ENCODE data around the gene TADA3. TPM values are rescaled to one million over a fixed set of nuclear protein-coding genes. Genes with fewer than 3 reads are reported as not detected.
A peak's percentile ranks its signal among the peaks of the same experiment; 100 is the strongest.

The TADA3 gene, protein sequence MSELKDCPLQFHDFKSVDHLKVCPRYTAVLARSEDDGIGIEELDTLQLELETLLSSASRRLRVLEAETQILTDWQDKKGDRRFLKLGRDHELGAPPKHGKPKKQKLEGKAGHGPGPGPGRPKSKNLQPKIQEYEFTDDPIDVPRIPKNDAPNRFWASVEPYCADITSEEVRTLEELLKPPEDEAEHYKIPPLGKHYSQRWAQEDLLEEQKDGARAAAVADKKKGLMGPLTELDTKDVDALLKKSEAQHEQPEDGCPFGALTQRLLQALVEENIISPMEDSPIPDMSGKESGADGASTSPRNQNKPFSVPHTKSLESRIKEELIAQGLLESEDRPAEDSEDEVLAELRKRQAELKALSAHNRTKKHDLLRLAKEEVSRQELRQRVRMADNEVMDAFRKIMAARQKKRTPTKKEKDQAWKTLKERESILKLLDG
- total RNA-seq: 10 to 100 TPM; 38.0 to 63.6 (median 55.7) TPM

DNA sequence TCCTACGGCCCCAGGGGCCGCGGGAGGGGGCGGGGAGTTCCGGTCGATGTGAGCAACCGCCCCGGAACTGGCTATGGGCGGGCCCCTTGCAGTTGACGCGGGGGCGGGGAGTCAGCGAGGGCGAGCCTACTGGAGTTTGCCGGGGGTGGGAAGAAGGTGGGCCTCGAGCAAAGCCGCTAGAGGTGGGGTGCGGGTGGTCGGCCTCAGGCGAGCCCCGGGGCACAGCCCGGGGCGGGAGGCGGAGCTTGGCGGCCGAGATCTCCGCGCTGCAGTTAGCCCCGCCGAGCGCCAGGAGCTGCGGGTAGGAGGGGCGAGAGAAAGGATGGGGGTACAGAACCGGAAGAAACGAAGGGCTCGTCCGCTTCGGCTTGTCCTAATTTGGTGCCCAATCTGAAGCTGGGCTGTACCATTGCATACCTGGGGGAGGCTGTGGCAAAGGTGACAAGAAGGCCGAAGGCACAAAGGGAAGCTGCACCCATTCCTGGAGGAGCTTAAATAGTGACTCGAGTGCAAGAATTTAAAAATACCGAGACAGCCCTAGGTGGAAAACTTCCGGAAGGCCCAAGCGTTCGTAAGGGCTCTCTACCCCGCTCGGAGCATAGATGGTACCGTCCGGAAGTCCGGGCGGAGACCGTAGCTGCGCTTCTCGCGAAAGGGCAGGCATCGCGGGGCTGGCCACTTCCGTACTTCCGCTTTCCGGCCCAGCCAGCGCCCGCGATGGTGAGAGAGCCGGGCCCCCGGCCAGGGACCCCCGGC is at the start of gene TADA3, which contains the start of gene ARPC4:
Gene TADA3 (minus strand): TSS at position 69 of the 756 bp plus-strand sequence. CDS start 1,007 bp downstream, outside the sequence.
Gene ARPC4 (plus strand): TSS at position 678 of the 756 bp plus-strand sequence. CDS start 40 bp downstream, at position 718.
- Histone ChIP-seq H3K4me3 (peak within 1 kb of the TSS; percentile 81 to 94 (median 89)), H3K27me3 (no peaks in the 10 kb centered on the region), H3K9me3 (no peaks in the 10 kb centered on the region), H3K36me3 (peaks cover 0 to 48% (median 0%) of the 10 kb centered on the region in 3 donors), H3K27ac (peak within 1 kb of the TSS; percentile 94 to 97 (median 96)), H3K4me1 (peaks cover 0 to 31% (median 13%) of the 10 kb centered on the region in 4 donors)
- TF ChIP-seq, protein P1, sequence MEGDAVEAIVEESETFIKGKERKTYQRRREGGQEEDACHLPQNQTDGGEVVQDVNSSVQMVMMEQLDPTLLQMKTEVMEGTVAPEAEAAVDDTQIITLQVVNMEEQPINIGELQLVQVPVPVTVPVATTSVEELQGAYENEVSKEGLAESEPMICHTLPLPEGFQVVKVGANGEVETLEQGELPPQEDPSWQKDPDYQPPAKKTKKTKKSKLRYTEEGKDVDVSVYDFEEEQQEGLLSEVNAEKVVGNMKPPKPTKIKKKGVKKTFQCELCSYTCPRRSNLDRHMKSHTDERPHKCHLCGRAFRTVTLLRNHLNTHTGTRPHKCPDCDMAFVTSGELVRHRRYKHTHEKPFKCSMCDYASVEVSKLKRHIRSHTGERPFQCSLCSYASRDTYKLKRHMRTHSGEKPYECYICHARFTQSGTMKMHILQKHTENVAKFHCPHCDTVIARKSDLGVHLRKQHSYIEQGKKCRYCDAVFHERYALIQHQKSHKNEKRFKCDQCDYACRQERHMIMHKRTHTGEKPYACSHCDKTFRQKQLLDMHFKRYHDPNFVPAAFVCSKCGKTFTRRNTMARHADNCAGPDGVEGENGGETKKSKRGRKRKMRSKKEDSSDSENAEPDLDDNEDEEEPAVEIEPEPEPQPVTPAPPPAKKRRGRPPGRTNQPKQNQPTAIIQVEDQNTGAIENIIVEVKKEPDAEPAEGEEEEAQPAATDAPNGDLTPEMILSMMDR (IDR thresholded peaks at IDR 0.05): peak in 3 of 6 experiments; percentile 33 to 44 (median 38)
- TF ChIP-seq POLR2A (IDR thresholded peaks at IDR 0.05): peak; percentile 44 to 59
- peak; percentile 95 to 97 (median 95) for DNase-seq

DNA sequence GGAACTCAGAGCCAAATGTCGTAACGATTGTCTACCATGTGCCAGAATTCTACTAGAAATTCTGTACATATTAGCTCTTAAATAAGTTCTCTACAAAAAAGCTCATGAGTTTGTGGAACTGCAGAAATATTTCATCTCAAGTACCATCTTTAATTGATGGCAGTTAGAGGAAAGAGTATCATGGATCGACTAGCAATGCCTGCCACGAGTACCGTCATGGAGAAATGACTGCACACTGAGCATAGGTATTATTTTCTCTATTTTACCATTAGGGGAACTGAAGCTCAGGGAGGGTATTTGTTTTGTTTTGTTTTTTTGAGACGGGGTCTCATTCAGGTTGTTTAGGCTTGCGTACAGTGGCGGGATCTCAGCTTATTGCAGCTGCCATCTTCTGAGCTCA is 48.7 kb upstream of the TADA3 start:
- TF ChIP-seq, protein P1 (IDR thresholded peaks at IDR 0.05): no peak
- no peak for TF ChIP-seq POLR2A (IDR thresholded peaks at IDR 0.05)
- DNase-seq: no peak
- Histone ChIP-seq H3K36me3 (peaks cover 0 to 47% (median 0%) of the 10 kb centered on the region in 3 donors), H3K4me1 (peaks cover 0 to 8% (median 0%) of the 10 kb centered on the region in 4 donors), H3K27me3 (no peaks in the 10 kb centered on the region), H3K9me3 (no peaks in the 10 kb centered on the region), H3K27ac (no peak overlapping the region), H3K4me3 (no peak overlapping the region)

- peaks cover 0 to 8% (median 0%) of the 10 kb centered on the region in 4 donors for H3K4me1 ChIP-seq
- peaks cover 0 to 67% (median 0%) of the 10 kb centered on the region in 3 donors for H3K36me3 ChIP-seq
- H3K27ac ChIP-seq: no peak overlapping the region
- no peaks in the 10 kb centered on the region for H3K27me3 ChIP-seq
- H3K4me3 ChIP-seq: no peak overlapping the region
- DNase-seq: peak in 1 of 3 donors; percentile 14
- no peak for TF ChIP-seq POLR2A (IDR thresholded peaks at IDR 0.05)
- TF ChIP-seq, protein P1 (IDR thresholded peaks at IDR 0.05): no peak
- H3K9me3 ChIP-seq: no peaks in the 10 kb centered on the region
These were observed 46.6 kb upstream of the TADA3 start for GRCh38 chr3:9838856-9839255.

GRCh38 chr3:9837701-9838582 is 45.7 kb upstream of the TADA3 start:
- Histone ChIP-seq H3K27me3 (no peaks in the 10 kb centered on the region), H3K36me3 (peaks cover 0 to 75% (median 0%) of the 10 kb centered on the region in 3 donors), H3K4me1 (peaks cover 0 to 4% (median 0%) of the 10 kb centered on the region in 4 donors), H3K9me3 (no peaks in the 10 kb centered on the region), H3K27ac (no peak overlapping the region), H3K4me3 (no peak overlapping the region)
- TF ChIP-seq, protein P1 (IDR thresholded peaks at IDR 0.05): no peak
- TF ChIP-seq POLR2A (IDR thresholded peaks at IDR 0.05): no peak
- DNase-seq: no peak

All from Peyer's patch (tissue), 4 donors.